OCI-LY1 (cell line): ENCODE measurements around the gene HELZ2.

Experiments
- CTCF ChIP-seq: fragments of 200-600 bp; sonication (generic), shearing (Covaris generic); IDR thresholded peaks from 2 replicates; pipeline ENCODE4 v1.5.1; 2017; ENCODE audit warnings: mild to moderate bottlenecking, antibody characterized with exemption, low read length, moderate library complexity, mixed read lengths
- EZH2 ChIP-seq: fragments of 200-600 bp; sonication (generic), shearing (Covaris generic); IDR thresholded peaks from 2 replicates; pipeline ENCODE4 v1.8.0; 2017; ENCODE audit warnings: borderline replicate concordance, mixed run types, mild to moderate bottlenecking, antibody characterized with exemption, low read length, moderate library complexity, mixed read lengths

- TF ChIP-seq CTCF: no peak
- no peak for TF ChIP-seq EZH2
Observed at GRCh38 chr20:63536997-63537524, 37.0 kb downstream of the HELZ2 start, which contains the start of gene PTK6.
